Left renal pelvis (tissue), 4 donors: ENCODE results near the gene CPLANE2. TPM values are rescaled to one million over a fixed set of nuclear protein-coding genes. Genes with fewer than 3 reads are reported as not detected.
A peak's percentile ranks its signal among the peaks of the same experiment; 100 is the strongest.
"Not testable (repeated sequence)": the region's sequence is repeated elsewhere in the genome, so short reads cannot be mapped to it uniquely, and the experiment has no call there.

Experiments used
- DNase-seq, 4 donors: peaks; one replicate each; pipeline ENCODE4 v3.0.0-alpha.2; 2013; ENCODE audit warnings: low read depth in 4 of 4, low spot score in 3 of 4
- polyA plus RNA-seq, 4 donors: library from polyadenylated mRNA; unstranded; fragments of 120-200 nt; gene quantifications; one replicate each; pipeline ENCODE4 v1.2.1, GENCODE V29; 2013; ENCODE audit not compliant: insufficient read length in 4 of 4

The CPLANE2 gene
- polyA plus RNA-seq, 4 donors = 4.2 to 6.6 (median 4.8) TPM

GRCh38 chr1:16249596-16250241 is 12.7 kb upstream of the CPLANE2 start:
- DNase-seq = no peak

- no peak for DNase-seq
Observed at GRCh38 chr1:16248603-16249516, 11.9 kb upstream of the CPLANE2 start.

- no peak for DNase-seq
Observed at GRCh38 chr1:16248007-16248436, 11.0 kb upstream of the CPLANE2 start.

GRCh38 chr1:16247441-16247840 is 10.5 kb upstream of the CPLANE2 start:
- DNase-seq = no peak

- DNase-seq = no peak
Observed at GRCh38 chr1:16246961-16247360, 10.0 kb upstream of the CPLANE2 start.

- DNase-seq = not testable (repeated sequence)
Observed at GRCh38 chr1:16246239-16246638, 9.3 kb upstream of the CPLANE2 start.

- no peak for DNase-seq
Observed at GRCh38 chr1:16245476-16246196, 8.7 kb upstream of the CPLANE2 start.

- DNase-seq = no peak
Observed at GRCh38 chr1:16244650-16245285, 7.8 kb upstream of the CPLANE2 start.

- peak in 3 of 4 donors; percentile 71 to 82 (median 71) for DNase-seq
Observed at GRCh38 chr1:16243936-16244649, 7.1 kb upstream of the CPLANE2 start.

GRCh38 chr1:16243215-16243610 is 6.2 kb upstream of the CPLANE2 start:
- no peak for DNase-seq

GRCh38 chr1:16242556-16243214 is 5.7 kb upstream of the CPLANE2 start:
- no peak for DNase-seq

GRCh38 chr1:16241221-16241708 is 4.3 kb upstream of the CPLANE2 start:
- DNase-seq = no peak

- no peak for DNase-seq
Observed at GRCh38 chr1:16239972-16240491, 3.0 kb upstream of the CPLANE2 start.

GRCh38 chr1:16237343-16237830 is 404 bp upstream of the CPLANE2 start:
- no peak for DNase-seq

GRCh38 chr1:16235944-16236510 is 956 bp downstream of the CPLANE2 start:
- no peak for DNase-seq

GRCh38 chr1:16235347-16235746 is 1.6 kb downstream of the CPLANE2 start:
- no peak for DNase-seq

- no peak for DNase-seq
Observed at GRCh38 chr1:16233431-16233830, 3.6 kb downstream of the CPLANE2 start.

GRCh38 chr1:16232316-16232710 is 4.7 kb downstream of the CPLANE2 start:
- no peak for DNase-seq
